GM19397 (cell line): Measurements from ENCODE around the gene POM121.
"Not testable (repeated sequence)": the region's sequence is repeated elsewhere in the genome, so short reads cannot be mapped to it uniquely, and the experiment has no call there.

Experiments
- ATAC-seq: cut with Tn5 transposase; IDR thresholded peaks from one replicate; pipeline ENCODE4 v1.9.1; 2021; ENCODE audit warnings: mild to moderate bottlenecking, moderate library complexity; ENCODE audit not compliant: unreplicated experiment

POM121 gene

GRCh38 chr7:72995484-72995883, 70.6 kb downstream of the POM121 start:
- ATAC-seq = not testable (repeated sequence)

- ATAC-seq = not testable (repeated sequence)
Measured at GRCh38 chr7:72997447-72997846, 72.6 kb downstream of the POM121 start.

- not testable (repeated sequence) for ATAC-seq
Measured at GRCh38 chr7:72997887-72998468, 73.1 kb downstream of the POM121 start.
